ENCODE data around the gene MAP3K20.
"Not testable (repeated sequence)": the region's sequence is repeated elsewhere in the genome, so short reads cannot be mapped to it uniquely, and the experiment has no call there.

The MAP3K20 gene

DNA sequence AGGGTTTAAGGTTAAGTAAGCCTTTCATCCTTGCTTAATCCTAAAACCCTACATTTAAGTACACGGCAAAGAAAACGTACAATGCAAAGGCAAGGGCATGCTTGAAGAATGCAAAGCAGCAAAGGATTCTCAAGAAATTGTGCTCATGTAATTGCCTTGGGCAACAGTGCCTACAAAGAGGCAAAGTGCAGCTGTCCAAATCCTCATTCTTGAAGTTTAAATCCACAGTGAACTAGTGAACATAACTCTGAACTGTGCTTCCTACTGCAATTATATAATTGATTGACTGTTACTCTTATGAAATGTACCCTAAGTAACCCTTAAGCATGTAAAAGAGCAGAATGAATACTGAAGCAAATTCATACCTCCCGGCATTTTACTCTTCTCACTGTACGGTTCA, 85.4 kb downstream of the MAP3K20 start:
- no peak for TF ChIP-seq POLR2A (IDR thresholded peaks at IDR 0.05; ENCODE audit: low read depth, low read length)
- DNase-seq (ENCODE audit: insufficient read length, low spot score) (no peak), FAIRE-seq (peak; percentile 69)

- no peak for TF ChIP-seq POLR2A (IDR thresholded peaks at IDR 0.05; ENCODE audit: low read depth, low read length)
- DNase-seq (ENCODE audit: insufficient read length, low spot score) (no peak), FAIRE-seq (no peak)
Observed at GRCh38 chr2:173161507-173161906, 85.9 kb downstream of the MAP3K20 start.

GRCh38 chr2:173163357-173163756, 87.7 kb downstream of the MAP3K20 start:
- FAIRE-seq: not testable (repeated sequence)

GRCh38 chr2:173164396-173164795, 88.8 kb downstream of the MAP3K20 start:
- FAIRE-seq: no peak

More at GRCh38 chr2:173163357-173163756, 87.7 kb downstream of the MAP3K20 start:
- not testable (repeated sequence) for DNase-seq (ENCODE audit: insufficient read length, low spot score)

GRCh38 chr2:173165443-173166238, 90.0 kb downstream of the MAP3K20 start:
- FAIRE-seq (peak; percentile 45), DNase-seq (ENCODE audit: insufficient read length, low spot score) (no peak)
- TF ChIP-seq POLR2A (IDR thresholded peaks at IDR 0.05; ENCODE audit: low read depth, low read length): no peak

More at GRCh38 chr2:173164396-173164795, 88.8 kb downstream of the MAP3K20 start:
- DNase-seq (ENCODE audit: insufficient read length, low spot score): no peak
- no peak for TF ChIP-seq POLR2A (IDR thresholded peaks at IDR 0.05; ENCODE audit: low read depth, low read length)

DNA sequence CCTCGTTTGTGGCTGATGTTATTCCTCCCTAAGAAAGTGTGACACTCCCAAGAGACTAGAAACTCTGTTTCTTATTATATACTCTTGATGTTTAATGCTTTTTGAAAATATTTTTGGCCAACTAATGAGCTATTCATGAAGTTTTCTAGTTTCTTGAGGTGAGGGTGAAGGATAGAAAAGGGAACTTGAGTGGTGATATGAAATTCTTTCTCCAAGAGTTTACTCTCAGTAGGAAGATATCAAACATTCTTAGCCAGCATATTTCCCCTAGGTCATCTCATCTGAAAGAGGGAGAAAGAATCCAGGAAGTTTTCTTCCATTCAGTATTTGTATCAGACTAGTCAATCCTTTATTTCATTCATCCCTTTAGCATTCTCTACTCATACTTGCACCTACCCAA, 95.7 kb downstream of the MAP3K20 start:
- DNase-seq (ENCODE audit: insufficient read length, low spot score) (no peak), FAIRE-seq (no peak)
- TF ChIP-seq POLR2A (IDR thresholded peaks at IDR 0.05; ENCODE audit: low read depth, low read length): no peak

GRCh38 chr2:173171924-173172643, 96.4 kb downstream of the MAP3K20 start:
- peak; percentile 53 for FAIRE-seq
- DNase-seq (ENCODE audit: insufficient read length, low spot score): no peak
- no peak for TF ChIP-seq POLR2A (IDR thresholded peaks at IDR 0.05; ENCODE audit: low read depth, low read length)

GRCh38 chr2:173174339-173174738, 98.7 kb downstream of the MAP3K20 start:
- DNase-seq (ENCODE audit: insufficient read length, low spot score); FAIRE-seq: not testable (repeated sequence)

DNA sequence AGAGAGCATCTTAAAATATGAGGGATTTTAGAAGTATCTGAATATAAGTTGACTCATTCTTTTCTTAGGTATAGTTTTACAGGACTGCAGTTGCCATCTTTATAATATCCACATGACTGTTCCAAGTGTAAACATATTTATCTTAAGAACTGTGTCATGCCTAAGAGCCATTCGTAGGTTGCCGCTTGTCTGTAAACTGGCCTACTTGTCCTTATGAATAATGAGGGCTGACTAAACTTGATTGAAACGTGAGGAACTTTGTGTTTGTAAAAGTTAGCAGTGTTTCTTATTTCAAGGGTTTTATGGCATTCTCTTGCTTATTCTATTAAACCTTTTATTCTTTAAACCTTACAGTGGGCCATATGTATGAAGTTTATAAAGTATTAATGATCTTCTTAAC, 99.6 kb downstream of the MAP3K20 start:
- DNase-seq (ENCODE audit: insufficient read length, low spot score): no peak
- FAIRE-seq: peak; percentile 81
- TF ChIP-seq POLR2A (IDR thresholded peaks at IDR 0.05; ENCODE audit: low read depth, low read length): no peak

- no peak for FAIRE-seq
- TF ChIP-seq POLR2A (IDR thresholded peaks at IDR 0.05; ENCODE audit: low read depth, low read length): no peak
- no peak for DNase-seq (ENCODE audit: insufficient read length, low spot score)
Observed at GRCh38 chr2:173181982-173182381, 106.3 kb downstream of the MAP3K20 start.

GRCh38 chr2:173184031-173185004, 108.7 kb downstream of the MAP3K20 start:
- TF ChIP-seq POLR2A (IDR thresholded peaks at IDR 0.05; ENCODE audit: low read depth, low read length): no peak
- peak; percentile 59 for DNase-seq (ENCODE audit: insufficient read length, low spot score)
- peak; percentile 100 for FAIRE-seq

DNA sequence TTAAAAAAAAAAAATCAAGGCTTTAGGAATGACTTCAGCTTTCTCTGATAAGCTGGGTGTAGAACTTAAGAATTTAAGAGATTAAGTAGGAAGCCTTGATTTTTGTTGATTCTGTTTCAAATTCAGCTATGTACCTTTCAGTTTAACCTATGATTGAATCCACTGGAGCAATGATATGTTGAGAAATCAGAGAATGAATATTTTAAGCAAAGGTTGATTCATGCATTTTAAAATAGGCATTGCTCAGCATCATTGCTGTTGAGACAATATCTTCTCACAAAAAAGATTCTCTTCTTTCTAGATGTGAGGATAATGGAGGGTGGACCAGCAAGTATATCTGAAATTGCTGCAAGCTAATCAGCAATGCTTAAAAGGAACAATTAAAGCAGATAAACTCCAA, 109.8 kb downstream of the MAP3K20 start:
- DNase-seq (ENCODE audit: insufficient read length, low spot score): no peak
- FAIRE-seq: peak; percentile 41
- no peak for TF ChIP-seq POLR2A (IDR thresholded peaks at IDR 0.05; ENCODE audit: low read depth, low read length)

DNA sequence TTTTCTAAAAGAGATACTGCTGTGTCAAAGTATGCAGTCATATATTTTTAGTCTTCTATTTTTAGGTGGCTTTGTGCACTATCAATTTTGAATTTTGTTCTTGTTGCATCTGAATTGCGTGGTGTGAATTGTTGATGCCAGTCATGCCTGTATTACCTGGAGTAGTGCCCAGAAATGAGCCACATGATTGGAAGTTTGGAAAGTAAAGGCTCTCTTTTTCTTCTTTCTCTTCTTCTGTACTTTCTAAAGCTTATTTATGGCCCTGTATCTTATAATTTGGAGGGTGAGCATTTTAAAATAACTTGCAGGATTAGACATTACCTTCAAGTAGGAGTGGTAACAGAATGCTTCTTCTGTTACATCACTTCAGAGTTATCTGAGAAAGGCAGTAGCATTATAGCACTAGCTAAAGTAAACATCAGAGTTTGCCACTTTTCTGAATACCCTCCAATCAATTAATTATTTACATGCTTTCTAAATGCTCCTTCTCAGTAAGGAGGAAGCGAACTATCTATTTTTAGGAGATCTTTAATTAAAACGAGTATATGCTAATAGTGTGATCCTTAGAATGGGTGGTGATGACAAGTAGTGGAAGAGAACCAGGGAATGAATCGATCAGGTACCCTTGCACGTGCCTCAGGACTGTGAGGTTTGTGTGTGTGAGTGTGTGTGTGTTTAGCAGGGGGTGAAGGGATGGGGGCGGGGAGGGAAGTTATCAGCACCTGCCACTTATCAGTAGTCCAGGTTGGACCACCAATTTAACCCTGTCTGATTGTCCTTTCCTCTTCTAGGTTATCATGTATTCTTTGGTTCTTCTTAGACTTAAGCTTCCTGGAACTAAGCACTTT, 112.5 kb downstream of the MAP3K20 start:
- no peak for TF ChIP-seq POLR2A (IDR thresholded peaks at IDR 0.05; ENCODE audit: low read depth, low read length)
- DNase-seq (ENCODE audit: insufficient read length, low spot score): no peak
- peak; percentile 58 for FAIRE-seq
